NCI-H226 (cell line): ENCODE results near the gene TCIRG1.

ENCODE experiments used
- DNase-seq: peaks from one replicate; pipeline ENCODE4 v3.0.0-alpha.2; 2015

TCIRG1 gene

DNA sequence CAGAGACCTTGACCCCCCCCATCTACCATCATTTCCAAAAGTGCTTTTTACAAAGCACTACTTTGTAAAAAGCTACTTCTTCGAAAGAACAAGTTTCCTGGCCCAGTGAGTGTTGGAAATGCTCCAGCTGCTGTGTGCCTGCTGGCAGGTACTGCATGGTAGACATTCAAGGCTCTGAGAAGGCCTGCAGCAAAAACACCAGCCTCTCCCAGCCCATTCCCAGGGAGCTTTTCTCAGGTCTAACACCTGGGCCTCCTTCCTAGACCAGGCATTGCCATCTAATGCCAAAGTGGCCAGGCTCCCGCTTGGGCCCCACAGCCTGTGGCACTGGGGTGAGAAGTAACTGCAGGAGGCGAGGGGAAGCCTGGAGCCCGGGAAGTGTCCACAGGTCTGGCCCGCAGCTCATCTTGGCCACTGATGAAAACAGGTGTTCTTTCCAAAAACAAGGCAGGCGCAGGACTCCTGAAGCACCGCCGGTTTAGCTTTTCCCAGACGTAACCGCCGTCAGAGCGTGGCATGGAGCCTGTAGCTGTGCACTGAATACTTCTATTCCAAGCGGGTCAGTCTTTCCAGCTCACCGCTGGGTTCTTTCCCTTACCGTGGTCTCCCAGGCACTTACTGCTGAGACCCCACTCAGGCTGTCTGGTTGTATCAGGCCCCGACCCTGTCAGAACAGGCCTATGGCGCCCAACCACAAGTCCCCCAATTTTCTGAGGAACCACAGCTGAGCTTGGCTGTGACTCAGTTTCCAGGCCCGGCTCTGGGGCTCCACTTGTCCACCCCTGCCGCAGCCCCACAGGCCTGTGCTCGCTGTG is 1.2 kb upstream of the TCIRG1 start:
- DNase-seq, result no peak

DNA sequence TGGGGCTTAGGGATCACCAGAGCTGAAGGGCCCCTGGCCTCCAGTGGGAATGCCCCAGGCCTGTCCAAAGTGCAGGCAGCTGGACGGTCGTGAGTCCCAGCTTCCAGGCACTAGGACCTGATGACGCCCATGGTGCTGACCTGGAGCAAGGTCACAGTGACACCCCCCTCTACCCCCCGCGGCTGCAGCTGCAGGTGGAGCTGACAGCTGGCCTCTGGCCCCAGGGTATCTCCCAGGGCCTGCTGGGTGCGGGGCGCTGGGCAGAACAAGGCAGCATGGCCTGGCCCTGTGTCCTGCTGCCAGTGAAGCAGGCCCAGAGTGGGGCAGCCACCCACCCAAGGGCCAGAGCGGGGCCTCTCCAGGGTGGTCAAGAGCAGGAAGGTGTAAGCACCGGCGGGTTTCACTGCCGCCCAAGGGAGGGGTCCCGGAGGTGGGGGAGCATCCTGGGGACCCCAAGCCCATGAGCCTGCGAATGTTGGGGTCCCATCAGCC is 553 bp upstream of the TCIRG1 start:
- DNase-seq, result no peak

GRCh38 chr11:68039526-68040086 is 781 bp downstream of the TCIRG1 start:
- no peak for DNase-seq

DNA sequence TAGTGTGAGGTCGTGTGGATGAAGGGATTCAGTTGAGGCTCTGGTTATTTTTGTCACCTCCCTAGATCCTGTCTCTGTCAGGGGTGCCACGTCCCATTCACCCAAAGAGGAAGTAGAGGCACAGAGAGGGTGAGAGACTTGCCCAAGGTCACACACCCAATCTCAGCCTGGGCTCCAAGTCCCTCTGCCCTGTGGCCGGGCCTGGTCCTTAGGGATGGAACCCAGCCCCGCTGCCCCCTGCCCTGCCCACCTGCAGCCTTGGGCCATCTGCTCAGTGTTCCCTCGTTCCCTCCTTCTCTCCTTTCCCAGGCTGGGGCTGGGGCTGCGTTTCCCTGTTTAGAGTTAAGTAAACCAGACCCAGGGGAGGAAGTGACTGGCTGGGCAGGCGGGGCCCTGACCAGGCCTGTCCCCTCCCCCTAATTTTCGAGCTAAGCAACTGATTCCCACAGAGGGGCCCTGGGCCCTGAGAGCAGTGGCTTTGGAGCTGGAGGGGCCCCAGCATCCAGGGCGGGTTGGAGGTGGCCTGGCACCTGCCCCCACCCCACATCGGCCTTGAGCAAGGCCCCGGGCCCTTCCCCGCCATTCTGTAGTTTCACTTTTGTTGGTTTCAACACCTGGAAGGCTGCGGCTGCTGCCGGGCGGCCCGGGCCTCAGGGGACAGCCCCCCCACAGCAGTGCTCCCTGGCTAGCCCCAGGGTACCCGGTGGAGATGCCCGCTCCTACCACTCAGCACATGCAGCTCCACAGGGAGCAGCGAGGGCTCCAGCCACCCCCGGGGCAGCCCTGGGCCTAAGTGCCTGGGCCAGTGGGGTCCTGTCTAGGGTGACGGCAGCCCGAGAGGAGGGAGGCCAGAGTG is 1.5 kb downstream of the TCIRG1 start:
- DNase-seq, result peak; percentile 23

- no peak for DNase-seq
Measured at GRCh38 chr11:68040957-68041591, 2.2 kb downstream of the TCIRG1 start.

DNA sequence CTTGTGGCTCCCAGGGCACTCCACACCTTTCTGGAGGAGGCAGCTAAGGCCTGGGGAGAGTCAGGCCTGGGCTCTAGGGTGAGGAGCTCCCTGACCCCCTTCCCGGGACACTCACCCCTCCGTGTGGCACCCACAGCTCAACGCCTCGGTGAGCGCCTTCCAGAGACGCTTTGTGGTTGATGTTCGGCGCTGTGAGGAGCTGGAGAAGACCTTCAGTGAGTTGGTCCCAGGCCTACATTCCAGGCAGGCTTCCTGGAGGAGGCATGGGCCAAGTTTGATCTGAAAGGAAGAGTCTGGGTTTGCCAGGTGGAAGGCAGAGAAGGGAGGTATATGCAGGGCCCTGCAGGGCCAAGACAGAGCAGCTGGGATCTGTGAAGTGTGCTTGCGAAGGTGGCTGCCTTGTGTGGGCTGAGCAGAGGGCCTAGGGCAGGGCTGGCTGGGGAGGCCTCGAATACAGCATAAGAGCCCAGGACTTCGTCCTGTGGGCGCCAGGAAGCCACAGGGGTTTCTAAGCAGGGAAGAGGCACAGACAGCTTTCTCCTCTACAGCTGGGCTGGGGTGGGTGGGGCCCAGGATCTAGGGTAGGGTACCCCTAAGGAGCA is 2.9 kb downstream of the TCIRG1 start:
- DNase-seq, result no peak

- DNase-seq, result no peak
Measured at GRCh38 chr11:68042219-68043028, 3.6 kb downstream of the TCIRG1 start.

- DNase-seq, result no peak
Measured at GRCh38 chr11:68043029-68043348, 4.2 kb downstream of the TCIRG1 start.

GRCh38 chr11:68043349-68044144 is 4.7 kb downstream of the TCIRG1 start:
- no peak for DNase-seq

GRCh38 chr11:68044145-68044813 is 5.5 kb downstream of the TCIRG1 start:
- no peak for DNase-seq

GRCh38 chr11:68044898-68045351 is 6.1 kb downstream of the TCIRG1 start:
- DNase-seq, result no peak

DNA sequence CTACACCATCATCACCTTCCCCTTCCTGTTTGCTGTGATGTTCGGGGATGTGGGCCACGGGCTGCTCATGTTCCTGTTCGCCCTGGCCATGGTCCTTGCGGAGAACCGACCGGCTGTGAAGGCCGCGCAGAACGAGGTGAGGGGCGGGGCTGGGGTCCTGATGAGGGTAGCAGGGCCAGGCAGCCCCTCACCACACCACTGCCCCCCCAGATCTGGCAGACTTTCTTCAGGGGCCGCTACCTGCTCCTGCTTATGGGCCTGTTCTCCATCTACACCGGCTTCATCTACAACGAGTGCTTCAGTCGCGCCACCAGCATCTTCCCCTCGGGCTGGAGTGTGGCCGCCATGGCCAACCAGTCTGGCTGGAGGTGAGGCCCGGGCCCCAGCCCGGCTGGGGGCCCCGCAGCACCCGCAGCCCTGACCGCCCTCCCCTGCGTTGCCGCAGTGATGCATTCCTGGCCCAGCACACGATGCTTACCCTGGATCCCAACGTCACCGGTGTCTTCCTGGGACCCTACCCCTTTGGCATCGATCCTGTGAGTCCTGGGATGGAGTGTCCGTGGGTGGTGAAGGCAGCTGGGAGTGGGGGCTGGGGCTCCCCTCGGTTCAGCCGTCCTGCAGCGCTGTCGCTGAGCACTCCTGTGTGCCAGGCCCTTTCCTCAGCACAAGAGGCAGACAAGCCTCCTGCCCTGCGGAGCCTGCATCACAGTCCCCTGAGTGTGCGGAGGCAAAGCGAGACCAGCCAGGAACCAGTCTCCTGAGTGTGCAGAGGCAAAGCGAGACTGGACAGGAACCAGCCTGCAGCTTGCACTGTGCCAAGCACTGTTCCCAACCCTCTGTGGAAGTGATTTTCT is 8.8 kb downstream of the TCIRG1 start:
- no peak for DNase-seq

DNA sequence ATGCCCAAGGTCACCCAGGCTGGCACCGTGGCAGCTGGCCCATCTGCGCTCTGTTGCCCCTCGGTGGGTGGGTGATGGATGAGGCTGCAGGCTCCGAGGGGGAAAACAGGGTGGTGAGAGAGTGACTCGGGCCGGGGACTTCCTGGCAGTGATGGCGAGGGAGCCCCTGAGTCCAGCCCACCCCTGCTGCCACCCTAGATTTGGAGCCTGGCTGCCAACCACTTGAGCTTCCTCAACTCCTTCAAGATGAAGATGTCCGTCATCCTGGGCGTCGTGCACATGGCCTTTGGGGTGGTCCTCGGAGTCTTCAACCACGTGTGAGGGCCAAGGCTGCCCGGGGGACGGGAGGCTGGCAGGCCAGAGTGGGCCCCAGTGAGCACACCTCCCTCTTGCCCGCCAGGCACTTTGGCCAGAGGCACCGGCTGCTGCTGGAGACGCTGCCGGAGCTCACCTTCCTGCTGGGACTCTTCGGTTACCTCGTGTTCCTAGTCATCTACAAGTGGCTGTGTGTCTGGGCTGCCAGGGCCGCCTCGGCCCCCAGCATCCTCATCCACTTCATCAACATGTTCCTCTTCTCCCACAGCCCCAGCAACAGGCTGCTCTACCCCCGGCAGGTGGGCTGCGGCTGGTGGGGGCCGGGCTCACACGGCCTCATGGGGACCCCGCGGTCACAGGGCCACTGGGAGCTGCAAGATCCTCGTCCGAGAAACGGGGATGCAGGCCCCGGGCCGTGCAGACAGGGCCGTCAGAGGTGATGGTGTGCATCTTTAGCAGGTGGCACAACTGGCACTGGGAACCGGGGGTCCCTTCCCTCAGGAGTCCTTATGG is 10.1 kb downstream of the TCIRG1 start:
- DNase-seq, result no peak

DNA sequence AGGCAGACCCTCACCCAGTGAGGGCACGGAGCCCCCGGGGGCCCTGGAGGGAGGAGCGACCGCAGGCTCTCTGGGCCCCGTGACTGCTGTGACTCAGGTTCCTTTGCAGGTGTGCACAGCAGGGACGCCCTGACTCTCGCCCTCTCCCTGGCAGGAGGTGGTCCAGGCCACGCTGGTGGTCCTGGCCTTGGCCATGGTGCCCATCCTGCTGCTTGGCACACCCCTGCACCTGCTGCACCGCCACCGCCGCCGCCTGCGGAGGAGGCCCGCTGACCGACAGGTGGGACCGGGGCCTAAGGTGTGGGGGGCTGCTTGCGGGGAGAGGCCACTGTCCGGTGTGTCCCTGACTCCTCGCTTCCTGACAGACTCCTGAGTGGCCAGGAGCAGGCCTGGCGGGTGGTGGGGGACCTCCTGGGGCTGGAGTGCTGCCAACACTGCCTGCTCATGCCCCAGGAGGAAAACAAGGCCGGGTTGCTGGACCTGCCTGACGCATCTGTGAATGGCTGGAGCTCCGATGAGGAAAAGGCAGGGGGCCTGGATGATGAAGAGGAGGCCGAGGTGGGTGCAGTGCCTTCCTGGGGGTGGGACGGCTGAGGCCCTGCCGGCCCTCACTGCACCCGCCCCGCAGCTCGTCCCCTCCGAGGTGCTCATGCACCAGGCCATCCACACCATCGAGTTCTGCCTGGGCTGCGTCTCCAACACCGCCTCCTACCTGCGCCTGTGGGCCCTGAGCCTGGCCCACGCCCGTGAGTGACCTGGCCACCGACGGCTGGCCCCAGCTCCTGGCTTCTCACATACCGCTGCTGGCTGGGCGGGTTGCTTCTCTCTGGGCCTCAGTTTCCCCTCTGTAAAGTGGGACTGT is 10.9 kb downstream of the TCIRG1 start:
- no peak for DNase-seq

DNA sequence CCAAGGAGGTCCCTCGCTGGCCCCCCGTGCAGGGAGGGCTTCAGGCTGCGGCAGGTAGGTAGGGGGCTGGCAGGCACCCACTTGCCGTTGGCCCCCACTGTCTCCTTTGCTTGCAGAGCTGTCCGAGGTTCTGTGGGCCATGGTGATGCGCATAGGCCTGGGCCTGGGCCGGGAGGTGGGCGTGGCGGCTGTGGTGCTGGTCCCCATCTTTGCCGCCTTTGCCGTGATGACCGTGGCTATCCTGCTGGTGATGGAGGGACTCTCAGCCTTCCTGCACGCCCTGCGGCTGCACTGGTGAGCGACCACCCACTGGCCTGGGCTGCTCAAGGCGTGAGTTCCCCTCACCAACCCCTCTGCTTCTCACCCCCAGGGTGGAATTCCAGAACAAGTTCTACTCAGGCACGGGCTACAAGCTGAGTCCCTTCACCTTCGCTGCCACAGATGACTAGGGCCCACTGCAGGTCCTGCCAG is 11.6 kb downstream of the TCIRG1 start:
- DNase-seq, result no peak

GRCh38 chr11:68051191-68052136 is 12.6 kb downstream of the TCIRG1 start:
- no peak for DNase-seq
